Endothelial cell of umbilical vein (primary cell): ENCODE measurements around the gene USP36. TPM values are rescaled to one million over a fixed set of nuclear protein-coding genes. Genes with fewer than 3 reads are reported as not detected.

Experiments used
- BruUV-seq: library from RNA; stranded (reverse); fragments of 400-500 nt; replicated peaks from 2 replicates; lab custom pipeline; 2021; lab: Mats Ljungman, UMichigan
- CTCF ChIA-PET: fragments of 300-600, 350-600 bp; sonication (Branson Sonifier 250); formaldehyde crosslinking; loops from one replicate; lab custom pipeline; 2021; ENCODE audit warnings: antibody characterized with exemption, inconsistent platforms; lab: Charles Lee
- POLR2A ChIA-PET: fragments of 300-600, 350-600 bp; sonication (Branson Sonifier 250); formaldehyde crosslinking; loops from one replicate; lab custom pipeline; 2021; ENCODE audit warnings: antibody characterized with exemption, inconsistent platforms; lab: Charles Lee
- DNase-seq: peaks from one replicate; pipeline ENCODE4 v3.0.0-alpha.2; 2011; ENCODE audit warnings: low read depth, low spot score
- FAIRE-seq: peaks from 2 replicates; lab custom pipeline; 2011; peaks lifted over from hg19 to GRCh38; lab: Jason Lieb, UNC
- H2AFZ ChIP-seq: 2 replicates; pipeline ENCODE4 v1.6.0; 2012; ENCODE audit warnings: low read depth, low read length, control low read depth, inconsistent platforms
- H3K27ac ChIP-seq: 2 replicates; pipeline ENCODE4 v1.5.1; 2011; ENCODE audit warnings: low read depth, mild to moderate bottlenecking, control low read depth, low read length, moderate library complexity; ENCODE audit not compliant: insufficient read depth
- H3K27me3 ChIP-seq, 2 experiments: 2 replicates each; pipeline versions ENCODE4 v1.6.0 to v1.6.1; 2011; ENCODE audit warnings: low read length in 2 of 2, mixed read lengths in 1 of 2; ENCODE audit not compliant: control insufficient read depth in 2 of 2, insufficient read depth in 2 of 2
- H3K36me3 ChIP-seq, 2 experiments: 2 replicates in 1 of 2; 3 replicates in 1 of 2; pipeline ENCODE4 v1.5.1; 2011; ENCODE audit warnings: low read length in 2 of 2, mild to moderate bottlenecking in 1 of 2, moderate library complexity in 1 of 2; ENCODE audit not compliant: control insufficient read depth in 2 of 2, insufficient read depth in 2 of 2; ENCODE audit errors: extremely low read depth in 1 of 2
- H3K4me1 ChIP-seq: 3 replicates; pipeline ENCODE4 v1.5.1; 2011; ENCODE audit warnings: mild to moderate bottlenecking, low read length; ENCODE audit not compliant: control insufficient read depth, insufficient read depth; ENCODE audit errors: extremely low read depth
- H3K4me2 ChIP-seq: 2 replicates; pipeline ENCODE4 v1.6.1; 2011; ENCODE audit warnings: low read length, control low read depth, mixed read lengths; ENCODE audit not compliant: insufficient read depth
- H3K4me3 ChIP-seq, 3 experiments: fragments of 200-600 bp in 1 of 3; sonication (generic), shearing (Covaris generic) in 1 of 3; replicated peaks in 1 of 3; 2 replicates each; pipeline ENCODE4 v1.5.1; 2011 to 2016; ENCODE audit warnings: control low read depth in 3 of 3, low read length in 3 of 3, mild to moderate bottlenecking in 2 of 3, inconsistent platforms in 1 of 3, low read depth in 1 of 3, moderate library complexity in 1 of 3; ENCODE audit not compliant: insufficient read depth in 1 of 3
- H3K79me2 ChIP-seq: 2 replicates; pipeline ENCODE4 v1.6.0; 2012; ENCODE audit warnings: low read length, inconsistent platforms; ENCODE audit not compliant: control insufficient read depth, insufficient read depth
- H3K9ac ChIP-seq: replicated peaks from 2 replicates; pipeline ENCODE3; 2011; ENCODE audit warnings: low read length, control low read depth; ENCODE audit not compliant: insufficient read depth; ENCODE audit errors: extremely low read depth
- H3K9me1 ChIP-seq: replicated peaks from 3 replicates; pipeline ENCODE4 v1.6.0; 2011; ENCODE audit warnings: mild to moderate bottlenecking, low read length; ENCODE audit not compliant: control insufficient read depth, insufficient read depth; ENCODE audit errors: extremely low read depth
- H3K9me3 ChIP-seq: replicated peaks from 2 replicates; pipeline ENCODE4 v1.5.1; 2012; ENCODE audit warnings: low read length, inconsistent platforms; ENCODE audit not compliant: control insufficient read depth, insufficient read depth
- H4K20me1 ChIP-seq: replicated peaks from 2 replicates; pipeline ENCODE3; 2011; ENCODE audit warnings: mild to moderate bottlenecking, low read length; ENCODE audit not compliant: control insufficient read depth, insufficient read depth; ENCODE audit errors: extremely low read depth
- CTCF ChIP-seq, 2 donors: IDR thresholded peaks; 1 replicate in 1 of 2; 2 replicates in 1 of 2; pipeline ENCODE4 v1.5.1; 2011; ENCODE audit warnings: low read length in 2 of 2, mild to moderate bottlenecking in 2 of 2, moderate library complexity in 2 of 2, control low read depth in 1 of 2, inconsistent platforms in 1 of 2, low read depth in 1 of 2; ENCODE audit not compliant: insufficient read depth in 1 of 2; ENCODE audit errors: extremely low read depth in 1 of 2
- EZH2 ChIP-seq: IDR thresholded peaks from 2 replicates; pipeline ENCODE4 v1.6.1; 2012; ENCODE audit warnings: borderline replicate concordance, low read depth, mild to moderate bottlenecking, moderate library complexity, low read length, inconsistent platforms; ENCODE audit not compliant: severe bottlenecking
- FOS ChIP-seq: IDR thresholded peaks from 2 replicates; pipeline ENCODE4 v1.6.1; 2011; ENCODE audit warnings: mild to moderate bottlenecking, low read length, moderate library complexity, borderline replicate concordance; ENCODE audit not compliant: insufficient read depth
- GATA2 ChIP-seq: IDR thresholded peaks from 2 replicates; pipeline ENCODE4 v1.7.0; 2011; ENCODE audit warnings: low read depth, mild to moderate bottlenecking, moderate library complexity, mixed read lengths, low read length; ENCODE audit not compliant: insufficient read length, insufficient read depth
- JUN ChIP-seq: IDR thresholded peaks from 2 replicates; pipeline ENCODE4 v1.6.1; 2011; ENCODE audit warnings: borderline replicate concordance, low read depth; ENCODE audit not compliant: insufficient read length, insufficient read depth
- MYC ChIP-seq: IDR thresholded peaks from one replicate; pipeline ENCODE4 v1.6.1; 2011; ENCODE audit warnings: mild to moderate bottlenecking, low read depth, low read length
- POLR2A ChIP-seq: IDR thresholded peaks from 2 replicates; pipeline ENCODE4 v1.6.1; 2012; ENCODE audit warnings: low read depth, mild to moderate bottlenecking, control low read depth, low read length
- POLR2AphosphoS5 ChIP-seq: IDR thresholded peaks from 2 replicates; pipeline ENCODE4 v1.6.1; 2012; ENCODE audit warnings: low read depth, mild to moderate bottlenecking, control low read depth, low read length, moderate library complexity; ENCODE audit not compliant: insufficient read depth
- dilution Hi-C: fragments of 300-500 bp; cut with MboI; formaldehyde crosslinking; loops from one replicate; pipeline ENCODE4 v1.15.0; 2019; ENCODE audit warnings: low sequenced_read_pairs; ENCODE audit not compliant: extremely low pct_ligation_motif_present
- intact Hi-C: fragments of 100-400 bp; cut with micrococcal nuclease; formaldehyde crosslinking; loops from one replicate; pipeline ENCODE4 v1.10.0; 2022
- polyA plus RNA-seq, 4 experiments: library from polyadenylated mRNA; depleted of rRNA in 3 of 4; stranded (reverse) in 3 of 4; unstranded in 1 of 4; fragments of >200 nt; gene quantifications; 2 replicates each; pipeline versions ENCODE4 v1.2.1 to v1.2.3, GENCODE V29; 2011 to 2012; ENCODE audit warnings: missing spikeins in 1 of 4
- total RNA-seq: library from RNA; stranded (reverse); gene quantifications from 2 replicates; pipeline ENCODE4 v1.2.3, GENCODE V29; 2021
- TF ChIP-seq, protein P1 (sequence below): IDR thresholded peaks from 2 replicates; pipeline ENCODE4 v1.6.1; 2011; ENCODE audit not compliant: insufficient read depth, insufficient read length

The USP36 gene
- total and polyA plus RNA-seq, 2 donors (not counting 3 experiments of a cell fraction or from before 2014, with no cell fraction given) = 29.8 to 46.6 TPM

DNA sequence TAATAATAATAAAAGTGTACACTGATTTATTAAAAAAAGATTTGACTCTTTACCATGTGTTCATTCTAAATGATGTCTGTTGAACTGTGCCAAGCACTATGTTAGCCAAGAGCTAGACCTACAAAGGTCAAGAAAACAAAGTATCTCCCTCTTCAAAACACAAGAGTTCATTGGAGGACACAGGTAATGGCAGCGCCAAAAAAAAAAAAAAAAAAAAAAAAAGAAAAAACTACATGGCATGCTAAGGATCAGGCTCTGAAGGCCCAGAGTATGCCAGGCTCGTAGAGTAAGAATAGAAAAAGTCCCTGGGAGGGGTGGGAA is 93.7 kb downstream of the USP36 start:
- no peak overlapping the region for H2AFZ ChIP-seq
- peaks cover 3% of the 10 kb centered on the region for H3K79me2 ChIP-seq
- no peaks in the 10 kb centered on the region for H3K36me3 ChIP-seq
- BruUV-seq = no TSS peak
- CTCF ChIA-PET = interaction anchor here (0.6 to 3.2 kb wide), 4 partner anchors 10 to 250 kb away, joined by 3 to 14 read pairs (median 4); no protein-coding TSS in a partner anchor
- no peak overlapping the region for H3K9ac ChIP-seq
- DNase-seq (no peak), FAIRE-seq (no peak)
- H3K4me1 ChIP-seq = peaks cover 9% of the 10 kb centered on the region
- H3K27me3 ChIP-seq = no peaks in the 10 kb centered on the region
- TF ChIP-seq POLR2AphosphoS5 (no peak), FOS (no peak)
- no peak overlapping the region for H3K4me2 ChIP-seq
- H3K27ac ChIP-seq = no peak overlapping the region
- no peak overlapping the region for H3K4me3 ChIP-seq
- no peaks in the 10 kb centered on the region for H4K20me1 ChIP-seq
- intact Hi-C loops (no loop called here), dilution Hi-C loops (no loop called here)
- POLR2A ChIA-PET = no interaction called here
- H3K9me3 ChIP-seq = no peaks in the 10 kb centered on the region
- no peaks in the 10 kb centered on the region for H3K9me1 ChIP-seq

DNA sequence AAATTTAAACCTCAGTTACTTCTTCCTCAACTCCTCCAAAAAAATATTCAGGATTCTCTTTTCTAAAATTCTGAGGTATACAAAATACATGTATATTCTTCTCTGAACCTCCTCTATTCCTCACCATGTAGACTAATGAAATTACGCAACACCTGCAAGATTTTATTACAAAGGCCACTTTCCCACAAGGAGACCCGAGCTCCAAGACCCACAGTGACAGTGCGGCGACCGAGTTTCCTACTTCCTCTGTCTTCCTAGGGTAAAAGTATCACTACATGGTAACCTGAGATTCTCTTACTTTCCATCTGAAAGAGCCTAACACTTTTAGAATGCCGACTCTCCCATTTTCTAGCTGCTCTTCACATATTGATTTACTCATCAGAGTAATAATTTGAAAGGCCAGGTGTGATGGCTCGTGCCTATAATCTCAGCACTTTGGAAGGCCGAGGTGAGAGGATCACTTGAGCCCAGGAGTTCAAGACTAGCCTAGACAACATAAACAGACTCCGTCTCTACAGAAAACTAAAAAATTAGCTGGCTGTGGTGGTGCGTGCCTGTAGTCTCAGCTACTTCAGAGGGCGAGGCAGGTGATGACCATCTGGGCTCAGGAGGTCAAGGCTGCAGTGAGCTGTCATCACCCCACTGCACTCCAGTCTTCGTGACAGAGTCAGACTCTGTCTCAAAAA is 94.2 kb downstream of the USP36 start:
- DNase-seq = no peak
- no peaks in the 10 kb centered on the region for H4K20me1 ChIP-seq
- H3K27ac ChIP-seq = no peak overlapping the region
- no peak overlapping the region for H2AFZ ChIP-seq
- no peaks in the 10 kb centered on the region for H3K36me3 ChIP-seq
- ChIA-PET POLR2A (no interaction called here), CTCF (interaction anchor here (0.6 to 3.2 kb wide), 10 partner anchors 10 to 252 kb away, joined by 3 to 18 read pairs (median 4); no protein-coding TSS in a partner anchor)
- no peak for TF ChIP-seq JUN
- TF ChIP-seq POLR2A = no peak
- no peak for TF ChIP-seq CTCF (IDR thresholded peaks at IDR 0.05; ENCODE audit: extremely low read depth in 1 of 2, insufficient read depth in 1 of 2, low read depth in 1 of 2, low read length in 2 of 2)
- no peak for TF ChIP-seq EZH2
- no peak for TF ChIP-seq FOS
- TF ChIP-seq, protein P1, sequence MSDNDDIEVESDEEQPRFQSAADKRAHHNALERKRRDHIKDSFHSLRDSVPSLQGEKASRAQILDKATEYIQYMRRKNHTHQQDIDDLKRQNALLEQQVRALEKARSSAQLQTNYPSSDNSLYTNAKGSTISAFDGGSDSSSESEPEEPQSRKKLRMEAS = no peak
- no peak for TF ChIP-seq GATA2
- no peak for TF ChIP-seq MYC
- no peak for TF ChIP-seq POLR2AphosphoS5
- peaks cover 14% of the 10 kb centered on the region for H3K4me1 ChIP-seq
- H3K4me3 ChIP-seq = no peak overlapping the region
- H3K9me1 ChIP-seq = no peaks in the 10 kb centered on the region
- intact Hi-C loops = no loop called here
- H3K79me2 ChIP-seq = peaks cover 3% of the 10 kb centered on the region
- BruUV-seq = no TSS peak
- H3K4me2 ChIP-seq = no peak overlapping the region
- H3K9ac ChIP-seq = no peak overlapping the region
- H3K9me3 ChIP-seq = no peaks in the 10 kb centered on the region
- FAIRE-seq = no peak
- no peaks in the 10 kb centered on the region for H3K27me3 ChIP-seq
- dilution Hi-C loops = no loop called here
